Astrocyte (in vitro differentiated cells and primary cell): ENCODE measurements around the gene C6orf89.

Source experiments
- EZH2 ChIP-seq: IDR thresholded peaks from 2 replicates; pipeline ENCODE4 v1.6.1; 2012; ENCODE audit warnings: mild to moderate bottlenecking, low read length, inconsistent platforms; ENCODE audit not compliant: insufficient read depth
- TF ChIP-seq, protein P1 (sequence below): IDR thresholded peaks from 2 replicates; pipeline ENCODE4 v1.5.1; 2011; ENCODE audit warnings: low read depth, mild to moderate bottlenecking, inconsistent platforms, low read length, moderate library complexity; ENCODE audit not compliant: insufficient read depth

DNA sequence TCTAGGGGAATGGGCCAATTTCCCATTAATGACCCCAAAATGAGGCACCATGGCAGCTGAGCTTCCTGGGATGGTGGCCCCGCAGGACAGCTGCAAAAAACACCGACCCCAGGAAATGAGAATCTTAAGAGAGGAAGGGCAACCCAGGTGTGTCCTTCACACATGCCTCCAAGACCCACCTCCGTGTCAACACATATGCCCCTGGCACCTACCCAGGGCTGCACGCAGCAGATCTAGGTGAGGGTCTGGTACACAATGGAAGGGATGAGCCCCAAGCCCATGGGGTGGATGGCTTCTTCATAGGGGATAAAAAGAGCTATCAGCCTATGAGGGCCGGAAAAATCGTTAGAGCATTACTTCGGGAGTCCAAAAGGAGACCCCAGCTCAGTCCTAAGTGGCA, 90.8 kb downstream of the C6orf89 start:
- TF ChIP-seq, protein P1, sequence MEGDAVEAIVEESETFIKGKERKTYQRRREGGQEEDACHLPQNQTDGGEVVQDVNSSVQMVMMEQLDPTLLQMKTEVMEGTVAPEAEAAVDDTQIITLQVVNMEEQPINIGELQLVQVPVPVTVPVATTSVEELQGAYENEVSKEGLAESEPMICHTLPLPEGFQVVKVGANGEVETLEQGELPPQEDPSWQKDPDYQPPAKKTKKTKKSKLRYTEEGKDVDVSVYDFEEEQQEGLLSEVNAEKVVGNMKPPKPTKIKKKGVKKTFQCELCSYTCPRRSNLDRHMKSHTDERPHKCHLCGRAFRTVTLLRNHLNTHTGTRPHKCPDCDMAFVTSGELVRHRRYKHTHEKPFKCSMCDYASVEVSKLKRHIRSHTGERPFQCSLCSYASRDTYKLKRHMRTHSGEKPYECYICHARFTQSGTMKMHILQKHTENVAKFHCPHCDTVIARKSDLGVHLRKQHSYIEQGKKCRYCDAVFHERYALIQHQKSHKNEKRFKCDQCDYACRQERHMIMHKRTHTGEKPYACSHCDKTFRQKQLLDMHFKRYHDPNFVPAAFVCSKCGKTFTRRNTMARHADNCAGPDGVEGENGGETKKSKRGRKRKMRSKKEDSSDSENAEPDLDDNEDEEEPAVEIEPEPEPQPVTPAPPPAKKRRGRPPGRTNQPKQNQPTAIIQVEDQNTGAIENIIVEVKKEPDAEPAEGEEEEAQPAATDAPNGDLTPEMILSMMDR: no peak
- no peak for TF ChIP-seq EZH2
